ENCODE data around the gene WDR46. TPM values are rescaled to one million over a fixed set of nuclear protein-coding genes. Genes with fewer than 3 reads are reported as not detected.
A peak's percentile ranks its signal among the peaks of the same experiment; 100 is the strongest.

WDR46 gene
- total and polyA plus RNA-seq, 2 of the 13 experiments (the other 11 are each of a cell fraction or from before 2014, with no cell fraction given) = 47.4 to 105 TPM

DNA sequence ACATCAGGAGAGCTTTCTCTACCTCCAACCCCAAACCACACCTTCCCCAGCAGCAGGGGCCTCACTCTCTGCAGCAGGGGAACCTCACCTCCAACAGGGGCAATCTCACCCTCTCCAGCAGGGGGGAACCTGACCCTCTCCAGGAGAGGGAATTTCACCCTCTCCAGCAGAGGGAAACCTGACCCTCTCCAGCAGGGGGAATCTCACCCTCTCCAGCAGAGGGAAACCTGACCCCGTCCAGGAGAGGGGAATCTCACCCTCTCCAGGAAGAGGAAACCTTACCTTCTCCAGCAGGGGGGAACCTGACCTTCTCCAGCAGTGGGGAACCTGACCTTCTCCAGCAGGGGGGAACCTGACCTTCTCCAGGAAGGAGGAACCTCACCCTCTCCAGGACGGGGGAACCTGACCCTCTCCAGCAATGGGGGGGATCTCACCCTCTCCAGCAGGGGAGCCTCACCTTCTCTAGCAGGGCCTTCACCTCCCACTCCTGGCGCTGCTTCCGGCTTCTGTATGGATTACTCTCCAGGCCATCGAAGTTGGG lies 9.0 kb downstream of the WDR46 start (continued):
- TF ChIP-seq ZNF121 (CRISPR knock-in tag; IDR thresholded peaks at IDR 0.05) = no peak
- TF ChIP-seq EEA1 (CRISPR knock-in tag; IDR thresholded peaks at IDR 0.05; ENCODE audit: borderline replicate concordance) = no peak
- TF ChIP-seq ZNF124 (CRISPR knock-in tag; IDR thresholded peaks at IDR 0.05) = 0 out of 2 replicates have a peak, but pooled peaks have one; percentile 41
- peak in 1 of 2 experiments; percentile 50; a peak in 1 of 4 replicates for TF ChIP-seq KLF16 (CRISPR knock-in tag; IDR thresholded peaks at IDR 0.05)
- TF ChIP-seq SP1 (IDR thresholded peaks at IDR 0.05) = no peak
- TF ChIP-seq SP1 (CRISPR knock-in tag; IDR thresholded peaks at IDR 0.05) = peak; percentile 33; the same call in 1 of the 2 replicates
- no peak for TF ChIP-seq GABPA (IDR thresholded peaks at IDR 0.05; ENCODE audit: low read depth, low read length)
- peak; percentile 78 for TF ChIP-seq GABPA (CRISPR knock-in tag; IDR thresholded peaks at IDR 0.05; ENCODE audit: low read depth)
- TF ChIP-seq KDM3A (CRISPR knock-in tag; IDR thresholded peaks at IDR 0.05; ENCODE audit: low read depth) = 0 out of 2 replicates have a peak, but pooled peaks have one; percentile 68
- TF ChIP-seq TEAD3 (CRISPR knock-in tag; optimal IDR thresholded peaks at IDR 0.05; ENCODE audit: borderline replicate concordance) = peak; percentile 64
- peak; percentile 30; the same call in 1 of the 2 replicates for TF ChIP-seq BHLHE40 (IDR thresholded peaks at IDR 0.05; ENCODE audit: low read length)
- TF ChIP-seq BRD4 (CRISPR knock-in tag; IDR thresholded peaks at IDR 0.05) = 0 out of 2 replicates have a peak, but pooled peaks have one; percentile 25
- TF ChIP-seq IRF2 (CRISPR knock-in tag; IDR thresholded peaks at IDR 0.05) = peak; percentile 53; the same call in 1 of the 2 replicates
- no peak for TF ChIP-seq ONECUT2 (CRISPR knock-in tag; IDR thresholded peaks at IDR 0.05)
- TF ChIP-seq LCORL (IDR thresholded peaks at IDR 0.05) = no peak
- peak; percentile 78 for TF ChIP-seq LCORL (CRISPR knock-in tag; IDR thresholded peaks at IDR 0.05)
- TF ChIP-seq KDM2A (CRISPR knock-in tag; IDR thresholded peaks at IDR 0.05; ENCODE audit: borderline replicate concordance, low read depth) = 0 out of 2 replicates have a peak, but pooled peaks have one; percentile 14
- TF ChIP-seq ZNF777 (CRISPR knock-in tag; IDR thresholded peaks at IDR 0.05) = 0 out of 2 replicates have a peak, but pooled peaks have one; percentile 28
- peak; percentile 60; the same call in 1 of the 2 replicates for TF ChIP-seq NR2C2 (CRISPR knock-in tag; IDR thresholded peaks at IDR 0.05; ENCODE audit: borderline replicate concordance)
- peak; percentile 33; the same call in 1 of the 2 replicates for TF ChIP-seq MAX (IDR thresholded peaks at IDR 0.05)
- TF ChIP-seq ARHGAP35 (CRISPR knock-in tag; IDR thresholded peaks at IDR 0.05; ENCODE audit: borderline replicate concordance) = peak; percentile 47; the same call in 1 of the 2 replicates
- peak; percentile 82; the same call in 1 of the 2 replicates for TF ChIP-seq MAZ (IDR thresholded peaks at IDR 0.05; ENCODE audit: borderline replicate concordance, low read depth, low read length)
- no peak for TF ChIP-seq MAZ (CRISPR knock-in tag; IDR thresholded peaks at IDR 0.05; ENCODE audit: low read depth)
- TF ChIP-seq ZNF512B (CRISPR knock-in tag; IDR thresholded peaks at IDR 0.05; ENCODE audit: borderline replicate concordance) = no peak
- no peak for TF ChIP-seq MAFK (conservative IDR thresholded peaks at IDR 0.05 in 1 of 2, IDR thresholded peaks at IDR 0.05 in 1 of 2; ENCODE audit: low read length in 2 of 2)
- no peak for TF ChIP-seq NCOA2 (CRISPR knock-in tag; IDR thresholded peaks at IDR 0.05)
- peak; percentile 50; the same call in 1 of the 2 replicates for TF ChIP-seq GATAD2A (CRISPR knock-in tag; IDR thresholded peaks at IDR 0.05)
- peak; percentile 81; the same call in 1 of the 2 replicates for TF ChIP-seq ZNF792 (CRISPR knock-in tag; IDR thresholded peaks at IDR 0.05)
- TF ChIP-seq ZBTB39 (CRISPR knock-in tag; IDR thresholded peaks at IDR 0.05) = peak; percentile 80; the same call in 1 of the 2 replicates
